Activated CD8-positive, alpha-beta T cell treated with anti-CD3 and anti-CD28 coated beads for 36 hours (primary cell): ENCODE results near the gene BAIAP3. TPM values are rescaled to one million over a fixed set of nuclear protein-coding genes. Genes with fewer than 3 reads are reported as not detected.

ENCODE experiments used
- ATAC-seq: fragments of 200-7000 bp; cut with Tn5 transposase; one replicate; pipeline ENCODE4 v1.10.0; 2021; ENCODE audit warnings: mild to moderate bottlenecking, moderate library complexity
- CTCF ChIA-PET: fragments of 350-600 bp; sonication (Branson Sonifier 250); formaldehyde crosslinking; loops from one replicate; lab custom pipeline; 2021; ENCODE audit warnings: antibody characterized with exemption; lab: Charles Lee
- POLR2A ChIA-PET: fragments of 350-600 bp; sonication (Branson Sonifier 250); formaldehyde crosslinking; loops from one replicate; lab custom pipeline; 2021; ENCODE audit warnings: antibody characterized with exemption; lab: Charles Lee
- DNase-seq: peaks from one replicate; pipeline ENCODE4 v3.0.0-alpha.2; 2020
- H3K27ac Mint-ChIP-seq: one replicate; pipeline ENCODE4 v1.8.0; 2021; ENCODE audit warnings: mild to moderate bottlenecking, mixed read lengths
- H3K27me3 Mint-ChIP-seq: one replicate; pipeline ENCODE4 v1.8.0; 2021; ENCODE audit warnings: mixed read lengths
- H3K36me3 Mint-ChIP-seq: one replicate; pipeline ENCODE4 v1.8.0; 2021; ENCODE audit warnings: low read depth, mixed read lengths
- H3K4me1 Mint-ChIP-seq: one replicate; pipeline ENCODE4 v1.8.0; 2021; ENCODE audit warnings: low read depth, mixed read lengths
- H3K4me3 Mint-ChIP-seq: one replicate; pipeline ENCODE4 v1.8.0; 2021; ENCODE audit warnings: mild to moderate bottlenecking, moderate library complexity, mixed read lengths
- H3K9me3 Mint-ChIP-seq: one replicate; pipeline ENCODE4 v1.8.0; 2021; ENCODE audit warnings: mixed read lengths
- intact Hi-C: fragments of 100-400 bp; cut with micrococcal nuclease; formaldehyde crosslinking; loops from one replicate; pipeline ENCODE4 v1.10.0; 2022
- total RNA-seq, 2 experiments: library from RNA; stranded (reverse); gene quantifications; one replicate each; pipeline ENCODE4 v1.2.3, GENCODE V29; 2021
- TF ChIP-seq, protein P1 (sequence below): fragments of 200-600 bp; IDR thresholded peaks from one replicate; pipeline ENCODE4 v1.8.0; 2022; ENCODE audit warnings: antibody characterized with exemption, mild to moderate bottlenecking

The BAIAP3 gene
- total RNA-seq, 2 experiments from 2014 or later: 0.27 to 0.68 TPM

DNA sequence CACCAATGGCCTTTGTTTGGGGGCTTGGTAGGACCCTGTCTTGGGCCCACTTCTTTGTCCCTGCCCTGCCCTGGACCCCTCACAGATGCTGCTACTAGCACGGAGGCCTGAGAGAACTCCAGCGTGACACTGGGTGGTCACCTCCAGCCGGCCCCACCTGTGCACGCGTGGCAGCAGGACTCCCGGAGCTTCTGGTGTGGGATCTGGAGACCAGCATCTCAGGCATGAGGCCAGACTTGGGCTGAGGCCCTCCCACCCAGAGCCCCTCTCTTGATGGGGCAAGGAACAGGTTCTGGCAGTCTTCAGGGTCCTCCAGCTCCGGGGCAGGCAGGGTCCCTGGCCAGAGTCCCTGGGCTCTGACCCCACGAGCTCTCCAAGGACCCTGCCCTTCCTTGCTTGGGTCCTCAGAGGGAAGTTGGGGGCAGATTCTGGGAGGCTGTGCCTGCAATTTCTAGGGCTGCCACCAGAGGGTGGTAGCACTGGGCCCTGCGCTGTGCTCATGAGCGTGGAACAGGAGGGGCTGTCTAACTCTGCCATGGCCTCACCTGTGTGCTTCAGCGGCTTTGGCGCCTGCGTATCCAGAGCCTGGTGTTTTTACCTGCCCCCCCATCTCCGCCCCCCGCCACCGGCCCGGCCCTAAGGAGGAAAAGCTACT is 3.1 kb upstream of the BAIAP3 start:
- DNase-seq: no peak
- POLR2A ChIA-PET: interaction anchor here (1.5 kb wide), 1 partner anchor 33 kb away, joined by 3 read pairs; no protein-coding TSS in a partner anchor
- no peaks in the 10 kb centered on the region for H3K9me3 Mint-ChIP-seq

DNA sequence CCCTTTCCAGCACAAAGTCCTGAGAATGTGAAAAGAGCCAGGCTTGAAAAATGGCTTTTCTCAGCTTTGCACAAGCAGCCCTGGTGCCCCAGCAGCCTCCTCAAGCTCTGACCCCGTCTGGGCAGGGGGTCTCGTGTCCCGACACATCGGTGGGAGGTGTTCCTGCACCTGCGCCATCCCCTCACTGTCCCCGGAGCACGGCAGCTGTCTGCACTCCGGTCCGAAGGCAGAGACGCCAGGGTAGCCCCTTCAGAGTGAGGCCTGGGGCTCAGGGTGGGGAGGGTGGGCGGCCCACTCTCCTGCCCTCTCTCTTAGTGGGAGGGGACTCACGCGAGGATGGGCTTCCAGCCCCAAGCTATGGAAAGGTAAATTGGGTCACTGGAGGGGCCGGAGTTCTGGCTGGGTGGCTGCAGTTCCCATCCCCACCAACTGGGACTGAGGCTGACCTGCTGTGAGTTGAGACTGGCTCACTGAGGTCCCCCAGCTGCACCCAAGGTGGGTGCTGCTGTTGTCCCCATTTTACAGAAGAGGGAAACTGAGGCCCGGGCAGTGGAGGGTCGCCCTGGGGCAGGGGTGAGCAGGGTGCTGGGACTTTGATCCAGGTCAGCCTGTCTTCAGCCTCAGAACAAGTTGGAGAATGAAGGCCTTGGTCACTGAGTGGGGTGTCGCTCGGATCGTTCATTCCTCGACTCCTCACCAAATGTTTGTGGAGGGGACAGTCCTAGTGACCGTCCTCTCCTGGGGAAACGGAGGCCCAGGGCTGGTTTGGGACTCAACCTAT is 2.3 kb upstream of the BAIAP3 start:
- DNase-seq (no peak), ATAC-seq (no peak)
- CTCF ChIA-PET: interaction anchor here (1.0 kb wide), 1 partner anchor 19 kb away, joined by 3 read pairs; no protein-coding TSS in a partner anchor
- POLR2A ChIA-PET: interaction anchor here (0.6 to 1.7 kb wide), 4 partner anchors 12 to 542 kb away, joined by 3 to 5 read pairs (median 4); no protein-coding TSS in a partner anchor
- intact Hi-C loops: no loop called here
- Mint-ChIP-seq H3K4me1 (peaks cover 13% of the 10 kb centered on the region), H3K27ac (no peak overlapping the region), H3K36me3 (no peaks in the 10 kb centered on the region), H3K27me3 (peaks cover 18% of the 10 kb centered on the region), H3K4me3 (no peak overlapping the region), H3K9me3 (no peaks in the 10 kb centered on the region)
- TF ChIP-seq, protein P1, sequence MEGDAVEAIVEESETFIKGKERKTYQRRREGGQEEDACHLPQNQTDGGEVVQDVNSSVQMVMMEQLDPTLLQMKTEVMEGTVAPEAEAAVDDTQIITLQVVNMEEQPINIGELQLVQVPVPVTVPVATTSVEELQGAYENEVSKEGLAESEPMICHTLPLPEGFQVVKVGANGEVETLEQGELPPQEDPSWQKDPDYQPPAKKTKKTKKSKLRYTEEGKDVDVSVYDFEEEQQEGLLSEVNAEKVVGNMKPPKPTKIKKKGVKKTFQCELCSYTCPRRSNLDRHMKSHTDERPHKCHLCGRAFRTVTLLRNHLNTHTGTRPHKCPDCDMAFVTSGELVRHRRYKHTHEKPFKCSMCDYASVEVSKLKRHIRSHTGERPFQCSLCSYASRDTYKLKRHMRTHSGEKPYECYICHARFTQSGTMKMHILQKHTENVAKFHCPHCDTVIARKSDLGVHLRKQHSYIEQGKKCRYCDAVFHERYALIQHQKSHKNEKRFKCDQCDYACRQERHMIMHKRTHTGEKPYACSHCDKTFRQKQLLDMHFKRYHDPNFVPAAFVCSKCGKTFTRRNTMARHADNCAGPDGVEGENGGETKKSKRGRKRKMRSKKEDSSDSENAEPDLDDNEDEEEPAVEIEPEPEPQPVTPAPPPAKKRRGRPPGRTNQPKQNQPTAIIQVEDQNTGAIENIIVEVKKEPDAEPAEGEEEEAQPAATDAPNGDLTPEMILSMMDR: no peak

More for the DNA sequence above, 3.1 kb upstream of the BAIAP3 start:
- peaks cover 13% of the 10 kb centered on the region for H3K4me1 Mint-ChIP-seq
- no peaks in the 10 kb centered on the region for H3K36me3 Mint-ChIP-seq
- ATAC-seq: no peak
- no peak overlapping the region for H3K4me3 Mint-ChIP-seq
- H3K27me3 Mint-ChIP-seq: peaks cover 18% of the 10 kb centered on the region
- TF ChIP-seq, protein P1: peak; percentile 67
- no peak overlapping the region for H3K27ac Mint-ChIP-seq
- CTCF ChIA-PET: interaction anchor here (1.0 kb wide), 1 partner anchor 18 kb away, joined by 3 read pairs; no protein-coding TSS in a partner anchor
- intact Hi-C loops: no loop called here

DNA sequence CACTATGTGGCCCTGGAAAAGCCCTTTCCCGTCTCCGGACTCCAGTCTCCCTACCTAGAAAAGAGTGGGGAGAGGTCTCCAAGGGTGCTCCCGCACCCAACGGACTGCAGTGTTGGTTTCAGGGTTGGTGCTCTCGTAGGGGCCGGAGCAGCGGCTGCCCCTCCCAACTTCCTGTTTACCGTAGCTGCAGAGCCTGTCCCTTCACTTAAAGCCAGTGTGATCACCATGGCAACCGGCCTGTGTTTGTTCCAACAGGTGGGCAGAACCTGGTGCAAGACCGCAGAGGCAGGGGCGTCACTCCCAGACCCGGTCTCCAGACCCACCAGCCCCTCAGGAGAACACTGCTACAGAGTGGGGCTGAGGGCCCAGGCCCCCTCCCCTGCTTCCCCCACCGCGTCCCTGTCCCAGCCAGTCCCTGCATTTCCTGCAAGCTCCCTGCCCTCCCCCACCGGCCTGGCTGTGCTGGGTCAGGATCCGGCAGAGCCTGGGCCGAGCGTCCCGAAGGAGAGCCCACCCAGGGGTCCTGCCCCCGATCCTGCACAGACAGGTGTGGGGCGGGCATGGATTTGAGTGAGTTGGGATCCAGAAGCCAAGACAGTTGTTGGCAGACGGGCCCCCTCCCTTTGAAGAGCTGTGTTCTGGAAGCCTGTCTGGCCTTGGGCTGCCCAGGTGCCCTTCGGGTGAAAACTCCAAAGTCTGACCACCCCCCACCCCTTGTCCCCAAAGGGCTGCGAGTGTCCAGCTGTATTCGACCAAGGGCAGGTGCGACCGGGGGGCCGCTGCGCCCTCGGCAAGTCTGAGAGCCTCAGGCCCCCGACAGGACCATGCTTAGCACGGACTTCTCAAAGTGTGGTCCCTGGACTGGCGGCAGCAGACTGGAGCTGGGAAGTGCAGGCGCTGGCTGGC is 1.5 kb upstream of the BAIAP3 start:
- H3K27me3 Mint-ChIP-seq: peaks cover 18% of the 10 kb centered on the region
- ChIA-PET POLR2A (interaction anchor here (0.6 to 1.7 kb wide), 7 partner anchors 10 to 541 kb away, joined by 3 to 5 read pairs (median 4); partner anchors contain the start of gene UBE2I), CTCF (interaction anchor here (1.2 kb wide), 1 partner anchor 32 kb away, joined by 3 read pairs; no protein-coding TSS in a partner anchor)
- no peak overlapping the region for H3K4me3 Mint-ChIP-seq
- no peaks in the 10 kb centered on the region for H3K36me3 Mint-ChIP-seq
- DNase-seq: peak; percentile 73
- TF ChIP-seq, protein P1: no peak
- no peak overlapping the region for H3K27ac Mint-ChIP-seq
- no peaks in the 10 kb centered on the region for H3K9me3 Mint-ChIP-seq
- peaks cover 13% of the 10 kb centered on the region for H3K4me1 Mint-ChIP-seq
- ATAC-seq: peak; percentile 32
- intact Hi-C loops: no loop called here

DNA sequence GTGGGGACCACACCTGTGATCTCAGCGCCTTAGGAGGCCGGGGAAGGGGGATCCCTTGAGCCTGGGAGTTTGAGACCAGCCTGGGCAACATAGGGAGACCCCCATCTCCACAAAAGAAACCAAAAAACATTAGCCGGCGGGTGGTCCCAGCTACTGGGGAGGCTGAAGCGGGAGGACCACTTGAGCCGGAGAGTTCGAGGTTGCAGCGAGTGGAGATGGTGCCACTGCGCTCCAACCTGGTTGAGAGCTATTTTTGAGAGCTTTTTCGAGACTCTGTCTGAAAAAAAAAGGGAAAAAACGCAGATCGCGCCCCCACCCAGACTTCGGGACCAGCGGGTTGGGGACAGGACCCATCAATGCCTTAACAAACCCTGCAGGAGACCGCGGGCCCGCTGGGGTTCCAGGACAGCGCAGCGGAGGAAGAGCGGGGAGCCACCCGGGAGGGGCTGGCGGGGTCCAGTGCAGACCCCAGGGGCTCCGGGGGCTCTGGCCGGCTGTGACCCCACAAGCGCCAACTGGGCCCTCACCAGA is 762 bp upstream of the BAIAP3 start:
- intact Hi-C loops: no loop called here
- ATAC-seq: no peak

More for the DNA sequence above, 762 bp upstream of the BAIAP3 start:
- POLR2A ChIA-PET: interaction anchor here (0.7 to 1.7 kb wide), 6 partner anchors 10 to 46 kb away, joined by 3 to 5 read pairs (median 4); partner anchors contain the start of gene UBE2I
- no peaks in the 10 kb centered on the region for H3K9me3 Mint-ChIP-seq
- peak overlapping the region; percentile 27 for H3K4me3 Mint-ChIP-seq
- TF ChIP-seq, protein P1: no peak
- H3K27ac Mint-ChIP-seq: no peak overlapping the region
- CTCF ChIA-PET: interaction anchor here (1.2 kb wide), 1 partner anchor 31 kb away, joined by 3 read pairs; no protein-coding TSS in a partner anchor
- no peaks in the 10 kb centered on the region for H3K36me3 Mint-ChIP-seq
- peaks cover 18% of the 10 kb centered on the region for H3K27me3 Mint-ChIP-seq
- DNase-seq: no peak
- peaks cover 13% of the 10 kb centered on the region for H3K4me1 Mint-ChIP-seq
